HL-60 (cell line): ENCODE results near the gene JAK1.

Experiments used
- POLR2AphosphoS5 ChIP-seq: IDR thresholded peaks from 2 replicates; pipeline ENCODE4 v1.6.1; 2012; ENCODE audit warnings: low read depth
- SPI1 ChIP-seq: IDR thresholded peaks from 2 replicates; pipeline ENCODE4 v1.6.1; 2012; ENCODE audit warnings: low read depth, mild to moderate bottlenecking, borderline replicate concordance
- TF ChIP-seq, protein P1 (sequence below): IDR thresholded peaks from one replicate; pipeline ENCODE4 v1.5.1; 2011; ENCODE audit warnings: low read length, control low read depth, inconsistent platforms; ENCODE audit not compliant: insufficient read depth
- TF ChIP-seq, protein P2 (sequence below): IDR thresholded peaks from 2 replicates; pipeline ENCODE4 v1.6.1; 2012; ENCODE audit warnings: low read depth; ENCODE audit not compliant: insufficient replicate concordance

DNA sequence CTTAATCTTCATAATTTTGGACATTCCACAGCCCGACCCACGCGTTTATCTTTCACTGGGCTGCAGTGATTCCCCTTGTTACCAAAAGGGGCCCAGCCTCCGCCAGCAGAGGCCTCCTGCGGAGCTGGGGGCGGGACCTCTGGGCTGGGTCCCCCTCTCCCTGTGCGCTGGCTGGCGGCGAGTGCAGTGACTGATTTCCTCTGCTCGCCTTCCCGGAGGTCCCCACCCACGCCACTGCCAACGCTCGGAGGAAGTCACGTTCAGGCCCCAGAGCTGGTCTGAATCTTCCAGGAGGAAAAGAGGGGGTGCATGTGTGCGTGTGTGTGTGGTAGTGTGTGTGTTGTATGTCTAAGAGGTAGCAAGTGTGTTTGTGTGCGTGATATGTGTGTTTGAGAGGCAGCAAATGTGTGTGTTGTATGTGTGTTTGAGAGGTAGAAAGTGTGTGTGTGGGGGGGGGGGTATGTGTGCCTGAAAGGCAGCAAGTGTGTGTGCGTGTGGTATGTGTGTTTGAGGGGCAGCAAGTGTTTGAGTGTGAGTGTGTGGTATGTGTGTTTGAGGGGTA lies 35.0 kb upstream of the JAK1 start:
- TF ChIP-seq, protein P1, sequence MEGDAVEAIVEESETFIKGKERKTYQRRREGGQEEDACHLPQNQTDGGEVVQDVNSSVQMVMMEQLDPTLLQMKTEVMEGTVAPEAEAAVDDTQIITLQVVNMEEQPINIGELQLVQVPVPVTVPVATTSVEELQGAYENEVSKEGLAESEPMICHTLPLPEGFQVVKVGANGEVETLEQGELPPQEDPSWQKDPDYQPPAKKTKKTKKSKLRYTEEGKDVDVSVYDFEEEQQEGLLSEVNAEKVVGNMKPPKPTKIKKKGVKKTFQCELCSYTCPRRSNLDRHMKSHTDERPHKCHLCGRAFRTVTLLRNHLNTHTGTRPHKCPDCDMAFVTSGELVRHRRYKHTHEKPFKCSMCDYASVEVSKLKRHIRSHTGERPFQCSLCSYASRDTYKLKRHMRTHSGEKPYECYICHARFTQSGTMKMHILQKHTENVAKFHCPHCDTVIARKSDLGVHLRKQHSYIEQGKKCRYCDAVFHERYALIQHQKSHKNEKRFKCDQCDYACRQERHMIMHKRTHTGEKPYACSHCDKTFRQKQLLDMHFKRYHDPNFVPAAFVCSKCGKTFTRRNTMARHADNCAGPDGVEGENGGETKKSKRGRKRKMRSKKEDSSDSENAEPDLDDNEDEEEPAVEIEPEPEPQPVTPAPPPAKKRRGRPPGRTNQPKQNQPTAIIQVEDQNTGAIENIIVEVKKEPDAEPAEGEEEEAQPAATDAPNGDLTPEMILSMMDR, result no peak
- TF ChIP-seq, protein P2, sequence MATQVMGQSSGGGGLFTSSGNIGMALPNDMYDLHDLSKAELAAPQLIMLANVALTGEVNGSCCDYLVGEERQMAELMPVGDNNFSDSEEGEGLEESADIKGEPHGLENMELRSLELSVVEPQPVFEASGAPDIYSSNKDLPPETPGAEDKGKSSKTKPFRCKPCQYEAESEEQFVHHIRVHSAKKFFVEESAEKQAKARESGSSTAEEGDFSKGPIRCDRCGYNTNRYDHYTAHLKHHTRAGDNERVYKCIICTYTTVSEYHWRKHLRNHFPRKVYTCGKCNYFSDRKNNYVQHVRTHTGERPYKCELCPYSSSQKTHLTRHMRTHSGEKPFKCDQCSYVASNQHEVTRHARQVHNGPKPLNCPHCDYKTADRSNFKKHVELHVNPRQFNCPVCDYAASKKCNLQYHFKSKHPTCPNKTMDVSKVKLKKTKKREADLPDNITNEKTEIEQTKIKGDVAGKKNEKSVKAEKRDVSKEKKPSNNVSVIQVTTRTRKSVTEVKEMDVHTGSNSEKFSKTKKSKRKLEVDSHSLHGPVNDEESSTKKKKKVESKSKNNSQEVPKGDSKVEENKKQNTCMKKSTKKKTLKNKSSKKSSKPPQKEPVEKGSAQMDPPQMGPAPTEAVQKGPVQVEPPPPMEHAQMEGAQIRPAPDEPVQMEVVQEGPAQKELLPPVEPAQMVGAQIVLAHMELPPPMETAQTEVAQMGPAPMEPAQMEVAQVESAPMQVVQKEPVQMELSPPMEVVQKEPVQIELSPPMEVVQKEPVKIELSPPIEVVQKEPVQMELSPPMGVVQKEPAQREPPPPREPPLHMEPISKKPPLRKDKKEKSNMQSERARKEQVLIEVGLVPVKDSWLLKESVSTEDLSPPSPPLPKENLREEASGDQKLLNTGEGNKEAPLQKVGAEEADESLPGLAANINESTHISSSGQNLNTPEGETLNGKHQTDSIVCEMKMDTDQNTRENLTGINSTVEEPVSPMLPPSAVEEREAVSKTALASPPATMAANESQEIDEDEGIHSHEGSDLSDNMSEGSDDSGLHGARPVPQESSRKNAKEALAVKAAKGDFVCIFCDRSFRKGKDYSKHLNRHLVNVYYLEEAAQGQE, result no peak
- no peak for TF ChIP-seq POLR2AphosphoS5
- TF ChIP-seq SPI1, result no peak
